T-cell (primary cell): ENCODE measurements around the gene GGACT. TPM values are rescaled to one million over a fixed set of nuclear protein-coding genes. Genes with fewer than 3 reads are reported as not detected.

Experiments
- ATAC-seq, 4 experiments: fragments of 200-7000 bp in 3 of 4; fragments of 150-1000 bp in 1 of 4; cut with Tn5 transposase; replicated peaks in 1 of 4; 1 replicate in 3 of 4; 2 replicates in 1 of 4; pipeline ENCODE4 v1.10.0; 2021; ENCODE audit warnings: moderate library complexity in 3 of 4, mild to moderate bottlenecking in 2 of 4, moderate number of reproducible peaks in 1 of 4
- CTCF ChIA-PET, 2 donors: fragments of 300-600 bp; sonication (Branson Sonifier 250); formaldehyde crosslinking; loops; one replicate each; lab custom pipeline; 2022; ENCODE audit warnings: antibody characterized with exemption in 2 of 2; lab: Charles Lee
- POLR2A ChIA-PET, 2 donors: fragments of 300-600 bp; sonication (Branson Sonifier 250); formaldehyde crosslinking; loops; one replicate each; lab custom pipeline; 2022; ENCODE audit warnings: antibody characterized with exemption in 2 of 2; lab: Charles Lee
- DNase-seq, 35 experiments: peaks; one replicate each; pipeline versions ENCODE4 v3.0.0 to v3.0.0-alpha.2; 2013 to 2023
- H3K27ac ChIP-seq: one replicate; pipeline ENCODE4 v1.5.1; 2013; ENCODE audit warnings: low read length
- H3K27me3 ChIP-seq, 2 experiments: replicated peaks in 1 of 2; 1 replicate in 1 of 2; 2 replicates in 1 of 2; pipeline versions ENCODE4 v1.6.1 to v1.7.0; 2013; ENCODE audit warnings: low read length in 1 of 2, mixed read lengths in 1 of 2; ENCODE audit not compliant: control insufficient read depth in 2 of 2, insufficient read depth in 2 of 2; ENCODE audit errors: extremely low read depth in 1 of 2
- H3K36me3 ChIP-seq, 2 donors: 1 replicate in 1 of 2; 2 replicates in 1 of 2; pipeline versions ENCODE4 v1.6.1 to v1.7.0; 2013; ENCODE audit warnings: low read length in 1 of 2; ENCODE audit not compliant: control insufficient read depth in 2 of 2, insufficient read depth in 1 of 2; ENCODE audit errors: extremely low read depth in 1 of 2
- H3K4me1 ChIP-seq, 2 experiments: 1 replicate in 1 of 2; 2 replicates in 1 of 2; pipeline versions ENCODE4 v1.6.1 to v1.7.0; 2013; ENCODE audit warnings: low read length in 2 of 2, mixed read lengths in 1 of 2; ENCODE audit not compliant: insufficient read depth in 2 of 2, control insufficient read depth in 1 of 2; ENCODE audit errors: extremely low read depth in 1 of 2
- H3K4me3 ChIP-seq, 2 donors: 1 replicate in 1 of 2; 2 replicates in 1 of 2; pipeline versions ENCODE4 v1.5.1 to v1.7.0; 2013; ENCODE audit warnings: mild to moderate bottlenecking in 2 of 2, low read length in 1 of 2, moderate library complexity in 1 of 2; ENCODE audit not compliant: control insufficient read depth in 1 of 2; ENCODE audit errors: extremely low read depth in 1 of 2
- H3K9me3 ChIP-seq: 2 replicates; pipeline ENCODE4 v1.7.0; 2013
- H3K27ac Mint-ChIP-seq, 2 donors: one replicate each; pipeline ENCODE4 v1.8.0; 2020 to 2021; ENCODE audit warnings: mild to moderate bottlenecking in 2 of 2, mixed read lengths in 2 of 2
- H3K27me3 Mint-ChIP-seq, 2 donors: one replicate each; pipeline ENCODE4 v1.8.0; 2021 to 2022; ENCODE audit warnings: mixed read lengths in 2 of 2
- H3K36me3 Mint-ChIP-seq: one replicate; pipeline ENCODE4 v1.8.0; 2021; ENCODE audit warnings: mixed read lengths
- H3K4me1 Mint-ChIP-seq, 3 donors: one replicate each; pipeline ENCODE4 v1.8.0; 2020 to 2022; ENCODE audit warnings: mixed read lengths in 3 of 3, mild to moderate bottlenecking in 1 of 3
- H3K4me3 Mint-ChIP-seq, 3 donors: one replicate each; pipeline ENCODE4 v1.8.0; 2020 to 2022; ENCODE audit warnings: mild to moderate bottlenecking in 3 of 3, mixed read lengths in 3 of 3, moderate library complexity in 3 of 3
- H3K9me3 Mint-ChIP-seq, 3 donors: one replicate each; pipeline ENCODE4 v1.8.0; 2020 to 2022; ENCODE audit warnings: mixed read lengths in 3 of 3
- WGBS: methylation state at CpG from one replicate; pipeline ENCODE4 v1.1.5; 2013; ENCODE audit warnings: missing lambda C conversion rate; ENCODE audit not compliant: insufficient coverage; 5-methylcytosine and 5-hydroxymethylcytosine counted together
- total RNA-seq, 35 experiments: library from RNA in 6 of 35; stranded (reverse) in 6 of 35; fragments of 120-200 nt in 1 of 35; gene quantifications; one replicate each; pipeline versions ENCODE4 v1.2.1 to v1.2.4 and lab custom pipeline; 2013 to 2026

The GGACT gene
- total RNA-seq, 5 donors from 2014 or later (not counting 1 experiment from before 2014, with no cell fraction given), result 4.4 to 7.9 (median 6.4) TPM

DNA sequence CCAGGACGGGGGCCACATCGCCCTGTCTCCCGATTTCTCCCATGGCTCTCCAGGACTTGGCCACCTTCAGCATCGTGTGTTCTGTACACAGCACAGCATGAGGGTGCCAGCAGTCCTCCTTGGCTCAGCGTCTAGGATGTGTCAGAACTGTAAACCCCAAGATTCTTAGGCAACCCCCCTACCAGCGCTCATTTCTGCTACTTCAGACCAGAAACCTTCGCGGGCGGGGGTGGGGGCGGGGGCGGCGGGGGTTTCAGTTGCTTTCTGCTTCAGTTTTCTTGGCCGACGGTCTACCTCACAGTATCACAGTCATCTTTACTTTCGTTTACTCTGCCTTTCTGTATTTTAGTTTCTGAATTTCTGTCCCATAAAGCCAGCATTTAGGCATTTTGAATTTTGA lies 82.4 kb downstream of the GGACT start:
- Mint-ChIP-seq H3K27ac (peak overlapping the region; percentile 29 to 79), H3K36me3 (no peaks in the 10 kb centered on the region), H3K27me3 (no peaks in the 10 kb centered on the region), H3K4me3 (peak overlapping the region; percentile 51 to 77 (median 72)), H3K9me3 (no peaks in the 10 kb centered on the region), H3K4me1 (peaks cover 14 to 25% (median 20%) of the 10 kb centered on the region in 3 donors)
- DNase-seq (no peak), ATAC-seq (peak in 2 of 4 experiments; percentile 34 to 35)
- ChIA-PET CTCF (interaction anchor here (0.5 to 1.2 kb wide), 2 partner anchors 9 to 147 kb away, joined by 3 to 5 read pairs; no protein-coding TSS in a partner anchor), POLR2A (no interaction called here)
- Histone ChIP-seq H3K27me3 (no peaks in the 10 kb centered on the region), H3K4me3 (peak overlapping the region in 1 of 2 donors; percentile 17), H3K27ac (no peak overlapping the region), H3K9me3 (no peaks in the 10 kb centered on the region), H3K36me3 (no peaks in the 10 kb centered on the region), H3K4me1 (peaks cover 0 to 12% of the 10 kb centered on the region in 2 experiments)
- 36% methylated on average over 10 of the region's 15 CpGs for WGBS

GRCh38 chr13:100503622-100504021 lies 85.0 kb downstream of the GGACT start:
- H3K9me3 Mint-ChIP-seq, result no peaks in the 10 kb centered on the region
- no CpG with 5 or more reads among the region's 3 CpGs for WGBS
- CTCF ChIA-PET, result interaction anchor here in 1 of 2 donors (1.7 kb wide), 1 partner anchor 11 kb away, joined by 4 read pairs; no protein-coding TSS in a partner anchor

DNA sequence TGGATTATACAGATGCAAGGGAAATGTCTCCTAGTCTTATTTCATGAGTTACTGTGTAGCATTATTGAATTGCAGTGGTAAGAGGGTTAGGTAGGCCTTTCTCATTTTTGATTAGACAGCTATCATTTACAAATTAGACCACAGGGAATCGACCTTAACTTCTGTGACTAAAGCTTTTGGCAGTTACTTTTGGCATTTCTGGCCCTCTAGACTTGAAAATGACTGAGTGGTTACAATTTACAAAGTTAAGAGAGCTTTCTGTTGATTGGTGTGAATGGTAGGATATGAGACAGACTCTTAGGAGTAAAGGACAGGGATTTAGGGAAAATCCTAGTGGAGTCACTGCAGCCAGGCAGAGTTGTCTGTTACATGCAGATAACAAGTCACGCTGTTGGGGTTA lies 86.1 kb downstream of the GGACT start:
- Histone ChIP-seq H3K27me3 (no peaks in the 10 kb centered on the region), H3K4me1 (peaks cover 0 to 12% of the 10 kb centered on the region in 2 experiments), H3K9me3 (no peaks in the 10 kb centered on the region), H3K36me3 (no peaks in the 10 kb centered on the region), H3K4me3 (no peak overlapping the region), H3K27ac (no peak overlapping the region)
- CTCF ChIA-PET, result interaction anchor here in 1 of 2 donors (1.7 kb wide), 1 partner anchor 12 kb away, joined by 4 read pairs; no protein-coding TSS in a partner anchor
- Mint-ChIP-seq H3K4me3 (no peak overlapping the region), H3K36me3 (no peaks in the 10 kb centered on the region), H3K27ac (no peak overlapping the region), H3K4me1 (peaks cover 14 to 25% (median 20%) of the 10 kb centered on the region in 3 donors), H3K9me3 (no peaks in the 10 kb centered on the region), H3K27me3 (no peaks in the 10 kb centered on the region)
- DNase-seq, result no peak
- no peak for ATAC-seq
- POLR2A ChIA-PET, result interaction anchor here in 1 of 2 donors (0.6 kb wide), 1 partner anchor 800 kb away, joined by 6 read pairs; no protein-coding TSS in a partner anchor
- WGBS, result 92% methylated on average over 1 of the region's 2 CpGs

More at GRCh38 chr13:100503622-100504021, 85.0 kb downstream of the GGACT start:
- H3K27ac Mint-ChIP-seq, result no peak overlapping the region
- H3K36me3 ChIP-seq, result no peaks in the 10 kb centered on the region
- ATAC-seq (no peak), DNase-seq (no peak)
- no peaks in the 10 kb centered on the region for H3K9me3 ChIP-seq
- H3K4me1 ChIP-seq, result peaks cover 0 to 12% of the 10 kb centered on the region in 2 experiments
- POLR2A ChIA-PET, result no interaction called here
- H3K4me3 Mint-ChIP-seq, result no peak overlapping the region
- no peaks in the 10 kb centered on the region for H3K27me3 ChIP-seq
- peaks cover 14 to 25% (median 20%) of the 10 kb centered on the region in 3 donors for H3K4me1 Mint-ChIP-seq
- H3K4me3 ChIP-seq, result no peak overlapping the region
- H3K27me3 Mint-ChIP-seq, result no peaks in the 10 kb centered on the region
- H3K36me3 Mint-ChIP-seq, result no peaks in the 10 kb centered on the region
- H3K27ac ChIP-seq, result no peak overlapping the region

- Mint-ChIP-seq H3K27ac (no peak overlapping the region), H3K36me3 (peaks cover 3% of the 10 kb centered on the region), H3K9me3 (no peaks in the 10 kb centered on the region), H3K4me1 (no peaks in the 10 kb centered on the region), H3K4me3 (no peak overlapping the region), H3K27me3 (no peaks in the 10 kb centered on the region)
- DNase-seq (no peak), ATAC-seq (no peak)
- H3K4me1 ChIP-seq, result no peaks in the 10 kb centered on the region
- WGBS, result no CpG with 5 or more reads among the region's 1 CpG
- CTCF ChIA-PET, result no interaction called here
- POLR2A ChIA-PET, result no interaction called here
- no peaks in the 10 kb centered on the region for H3K36me3 ChIP-seq
- no peaks in the 10 kb centered on the region for H3K27me3 ChIP-seq
- H3K9me3 ChIP-seq, result no peaks in the 10 kb centered on the region
- no peak overlapping the region for H3K4me3 ChIP-seq
- H3K27ac ChIP-seq, result no peak overlapping the region
Observed at GRCh38 chr13:100497389-100497788, 91.2 kb downstream of the GGACT start.

- Histone ChIP-seq H3K36me3 (no peaks in the 10 kb centered on the region), H3K27ac (no peak overlapping the region), H3K4me1 (no peaks in the 10 kb centered on the region), H3K4me3 (no peak overlapping the region), H3K9me3 (no peaks in the 10 kb centered on the region), H3K27me3 (no peaks in the 10 kb centered on the region)
- H3K4me3 Mint-ChIP-seq, result no peak overlapping the region
- H3K27ac Mint-ChIP-seq, result no peak overlapping the region
- no peaks in the 10 kb centered on the region for H3K4me1 Mint-ChIP-seq
- ATAC-seq (no peak), DNase-seq (no peak)
- ChIA-PET CTCF (no interaction called here), POLR2A (no interaction called here)
- no CpG with 5 or more reads among the region's 1 CpG for WGBS
- H3K9me3 Mint-ChIP-seq, result no peaks in the 10 kb centered on the region
- no peaks in the 10 kb centered on the region for H3K27me3 Mint-ChIP-seq
- H3K36me3 Mint-ChIP-seq, result peaks cover 9% of the 10 kb centered on the region
Observed at GRCh38 chr13:100495455-100495854, 93.1 kb downstream of the GGACT start.

GRCh38 chr13:100493418-100493817 lies 95.2 kb downstream of the GGACT start:
- no peaks in the 10 kb centered on the region for H3K27me3 Mint-ChIP-seq
- H3K9me3 Mint-ChIP-seq, result no peaks in the 10 kb centered on the region
- H3K9me3 ChIP-seq, result no peaks in the 10 kb centered on the region
- DNase-seq (no peak), ATAC-seq (no peak)
- H3K4me1 Mint-ChIP-seq, result no peaks in the 10 kb centered on the region
- peaks cover 9% of the 10 kb centered on the region for H3K36me3 Mint-ChIP-seq
- no peak overlapping the region for H3K4me3 ChIP-seq
- CTCF ChIA-PET, result no interaction called here
- H3K4me3 Mint-ChIP-seq, result no peak overlapping the region
- H3K4me1 ChIP-seq, result no peaks in the 10 kb centered on the region
- WGBS, result 100% methylated on average over 1 of the region's 7 CpGs
- no peaks in the 10 kb centered on the region for H3K36me3 ChIP-seq
- H3K27ac ChIP-seq, result no peak overlapping the region
- POLR2A ChIA-PET, result no interaction called here
- no peaks in the 10 kb centered on the region for H3K27me3 ChIP-seq
- no peak overlapping the region for H3K27ac Mint-ChIP-seq
